HepG2 (cell line): ENCODE data around the gene TFEB. TPM values are rescaled to one million over a fixed set of nuclear protein-coding genes. Genes with fewer than 3 reads are reported as not detected.

ENCODE experiments used
- CREM ChIP-seq, 2 experiments: sonication (generic) in 1 of 2; formaldehyde crosslinking in 1 of 2; IDR thresholded peaks; 2 replicates each; pipeline versions ENCODE4 v1.4.0 to v1.6.1; 2016 to 2020; ENCODE audit warnings: antibody characterized with exemption in 1 of 2, mild to moderate bottlenecking in 1 of 2, missing genetic modification reagents in 1 of 2
- HES4 ChIP-seq: sonication (generic); formaldehyde crosslinking; IDR thresholded peaks from 2 replicates; pipeline ENCODE4 v1.9.0; 2021; ENCODE audit warnings: mild to moderate bottlenecking, missing genetic modification reagents, borderline replicate concordance
- KDM3A ChIP-seq: IDR thresholded peaks from 2 replicates; pipeline ENCODE4 v1.6.1; 2018; ENCODE audit warnings: low read depth, missing compliant biosample characterization
- MEIS2 ChIP-seq: sonication (generic); formaldehyde crosslinking; IDR thresholded peaks from 2 replicates; pipeline ENCODE4 v1.9.0; 2021; ENCODE audit warnings: mild to moderate bottlenecking, missing genetic modification reagents
- NR2C2 ChIP-seq: sonication (generic); formaldehyde crosslinking; IDR thresholded peaks from 2 replicates; pipeline ENCODE4 v1.4.0; 2020; ENCODE audit warnings: missing genetic modification reagents, mild to moderate bottlenecking, moderate library complexity, borderline replicate concordance
- RARA ChIP-seq: IDR thresholded peaks from 2 replicates; pipeline ENCODE4 v1.6.1; 2016; ENCODE audit warnings: missing genetic modification reagents, missing compliant biosample characterization
- RFXANK ChIP-seq: IDR thresholded peaks from 2 replicates; pipeline ENCODE4 v1.6.1; 2016
- SP140L ChIP-seq: sonication (generic); formaldehyde crosslinking; IDR thresholded peaks from 2 replicates; pipeline ENCODE4 v1.4.0; 2020; ENCODE audit warnings: missing genetic modification reagents, borderline replicate concordance
- XRCC5 ChIP-seq: fragments of 200-400 bp; formaldehyde crosslinking; optimal IDR thresholded peaks from 2 replicates; pipeline ENCODE3; 2017; ENCODE audit warnings: mild to moderate bottlenecking, low read length
- ZNF33A ChIP-seq: sonication (generic); formaldehyde crosslinking; IDR thresholded peaks from 2 replicates; pipeline ENCODE4 v1.5.1; 2020; ENCODE audit warnings: missing genetic modification reagents, mild to moderate bottlenecking, moderate library complexity, borderline replicate concordance
- ZNF570 ChIP-seq: sonication (generic); formaldehyde crosslinking; IDR thresholded peaks from 2 replicates; pipeline ENCODE4 v1.4.0; 2020; ENCODE audit warnings: mild to moderate bottlenecking, missing genetic modification reagents, borderline replicate concordance
- ZNF670 ChIP-seq: sonication (generic); formaldehyde crosslinking; IDR thresholded peaks from 2 replicates; pipeline ENCODE4 v1.8.0; 2022; ENCODE audit warnings: mild to moderate bottlenecking, missing genetic modification reagents, borderline replicate concordance
- ZNF782 ChIP-seq: sonication (generic); formaldehyde crosslinking; IDR thresholded peaks from 2 replicates; pipeline ENCODE4 v1.4.0; 2020; ENCODE audit warnings: missing genetic modification reagents, mild to moderate bottlenecking, borderline replicate concordance
- polyA plus RNA-seq, 8 experiments: library from polyadenylated mRNA; depleted of rRNA in 3 of 8; stranded (reverse) in 7 of 8; unstranded in 1 of 8; fragments of >200 nt; fragmentation: Illumina TruSeq in 4 of 8; extraction: Trizol in 4 of 8; gene quantifications; 2 replicates each; pipeline versions ENCODE4 v1.2.1 to v1.2.3, GENCODE V29; 2011 to 2016; ENCODE audit warnings: low read depth in 4 of 8, missing spikeins in 1 of 8, mixed read lengths in 1 of 8; ENCODE audit not compliant: insufficient read depth in 1 of 8
- total RNA-seq, 5 experiments: library from RNA; depleted of rRNA; stranded (reverse); fragments of >200 nt; fragmentation: Illumina TruSeq; extraction: Trizol; gene quantifications; 2 replicates each; pipeline ENCODE4 v1.2.3, GENCODE V29; 2016; ENCODE audit warnings: low read depth in 1 of 5
- TF ChIP-seq, protein P1 (sequence below): sonication (generic); formaldehyde crosslinking; IDR thresholded peaks from 2 replicates; pipeline ENCODE4 v1.8.1; 2023; ENCODE audit warnings: mild to moderate bottlenecking, moderate library complexity, missing genetic modification reagents
- TF ChIP-seq, protein P2 (sequence below): sonication (generic); formaldehyde crosslinking; IDR thresholded peaks from 2 replicates; pipeline ENCODE4 v1.4.0; 2020; ENCODE audit warnings: missing genetic modification reagents
- TF ChIP-seq, protein P3 (sequence below): sonication (generic); formaldehyde crosslinking; IDR thresholded peaks from 2 replicates; pipeline ENCODE4 v1.5.0; 2020; ENCODE audit warnings: missing genetic modification reagents
- TF ChIP-seq, protein P4 (sequence below): sonication (generic); formaldehyde crosslinking; IDR thresholded peaks from 2 replicates; pipeline ENCODE4 v1.5.0; 2020; ENCODE audit warnings: missing genetic modification reagents
- TF ChIP-seq, protein P5 (sequence below): sonication (generic); formaldehyde crosslinking; IDR thresholded peaks from 2 replicates; pipeline ENCODE4 v1.4.0; 2020; ENCODE audit warnings: missing genetic modification reagents

TFEB gene
- total and polyA plus RNA-seq, 2 of the 13 experiments (the other 11 are each of a cell fraction or from before 2014, with no cell fraction given) = 13.3 to 18.7 TPM

DNA sequence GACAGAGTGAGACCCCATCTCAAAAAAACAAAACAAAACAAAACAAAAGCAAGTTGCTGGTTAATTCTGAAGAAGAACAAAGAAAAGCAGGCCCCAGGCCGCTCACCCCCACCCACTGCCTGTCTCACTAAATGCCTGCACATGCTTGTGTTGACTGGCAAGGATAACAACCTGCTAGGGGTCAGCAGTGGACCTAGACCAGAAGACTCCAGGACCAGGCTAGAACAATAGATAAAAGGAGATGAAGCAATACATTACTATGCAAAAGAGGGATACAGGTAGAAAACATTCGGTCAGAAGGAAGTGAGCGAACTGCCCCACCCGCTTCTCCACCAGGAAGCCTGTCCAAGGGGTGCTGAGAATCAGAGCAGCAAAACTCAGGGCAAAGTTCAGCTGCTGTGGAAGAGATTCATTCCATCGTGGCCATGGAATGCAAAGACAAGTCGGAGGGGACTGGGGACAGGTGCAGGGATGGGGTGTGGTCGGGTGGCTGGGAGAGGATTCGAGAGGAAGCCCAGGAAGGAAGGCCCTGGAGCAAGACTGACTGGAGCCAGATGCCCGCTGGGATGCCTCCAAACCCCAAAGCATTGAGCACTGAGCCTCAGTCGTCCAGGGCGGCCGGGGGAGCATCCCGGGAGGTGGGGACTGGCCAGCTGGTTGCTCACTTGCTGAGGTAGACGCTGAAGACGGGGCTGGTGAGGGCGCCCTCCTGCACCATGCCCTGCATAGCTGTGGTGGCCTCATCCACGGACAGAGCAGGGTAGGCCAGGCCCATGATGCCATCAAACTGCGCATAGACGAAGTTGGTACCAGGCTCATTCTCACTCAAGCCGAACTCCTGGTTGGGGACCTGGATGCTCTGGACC lies 6.5 kb upstream of the TFEB start (continued):
- no peak for TF ChIP-seq MEIS2
- TF ChIP-seq KDM3A (CRISPR knock-in tag) = no peak
- peak; percentile 73 for TF ChIP-seq XRCC5
- TF ChIP-seq NR2C2 (CRISPR knock-in tag) = no peak
- no peak for TF ChIP-seq ZNF670 (CRISPR knock-in tag)
- no peak for TF ChIP-seq SP140L (CRISPR knock-in tag)
- 0 out of 2 replicates have a peak, but pooled peaks have one; percentile 29 for TF ChIP-seq RFXANK (CRISPR knock-in tag)
- TF ChIP-seq, protein P1, sequence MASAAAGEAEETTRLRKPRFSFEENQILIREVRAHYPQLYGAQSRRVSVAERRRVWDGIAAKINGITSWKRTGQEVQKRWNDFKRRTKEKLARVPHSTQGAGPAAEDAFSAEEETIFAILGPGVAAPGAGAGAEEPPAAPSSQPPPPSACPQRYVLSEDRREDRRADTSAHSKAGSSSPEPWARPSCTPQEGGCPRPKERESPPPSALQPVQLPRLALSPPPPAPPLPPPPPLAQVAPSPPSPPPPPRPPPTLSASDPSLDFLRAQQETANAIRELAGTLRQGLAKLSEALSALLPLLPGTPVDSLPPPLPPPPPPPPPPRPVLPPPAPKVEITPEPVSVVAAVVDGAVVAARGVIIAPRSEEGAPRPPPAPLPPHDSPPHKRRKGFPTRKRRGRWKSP (CRISPR knock-in tag) = peak; percentile 66; the same call in 1 of the 2 replicates
- TF ChIP-seq ZNF570 (CRISPR knock-in tag) = no peak
- TF ChIP-seq CREM (IDR thresholded peaks at IDR 0.05) = peak; percentile 50
- TF ChIP-seq CREM (CRISPR knock-in tag; IDR thresholded peaks at IDR 0.05) = no peak
- TF ChIP-seq, protein P2, sequence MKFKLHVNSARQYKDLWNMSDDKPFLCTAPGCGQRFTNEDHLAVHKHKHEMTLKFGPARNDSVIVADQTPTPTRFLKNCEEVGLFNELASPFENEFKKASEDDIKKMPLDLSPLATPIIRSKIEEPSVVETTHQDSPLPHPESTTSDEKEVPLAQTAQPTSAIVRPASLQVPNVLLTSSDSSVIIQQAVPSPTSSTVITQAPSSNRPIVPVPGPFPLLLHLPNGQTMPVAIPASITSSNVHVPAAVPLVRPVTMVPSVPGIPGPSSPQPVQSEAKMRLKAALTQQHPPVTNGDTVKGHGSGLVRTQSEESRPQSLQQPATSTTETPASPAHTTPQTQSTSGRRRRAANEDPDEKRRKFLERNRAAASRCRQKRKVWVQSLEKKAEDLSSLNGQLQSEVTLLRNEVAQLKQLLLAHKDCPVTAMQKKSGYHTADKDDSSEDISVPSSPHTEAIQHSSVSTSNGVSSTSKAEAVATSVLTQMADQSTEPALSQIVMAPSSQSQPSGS (CRISPR knock-in tag) = no peak
- TF ChIP-seq ZNF33A (CRISPR knock-in tag) = no peak
- TF ChIP-seq, protein P3, sequence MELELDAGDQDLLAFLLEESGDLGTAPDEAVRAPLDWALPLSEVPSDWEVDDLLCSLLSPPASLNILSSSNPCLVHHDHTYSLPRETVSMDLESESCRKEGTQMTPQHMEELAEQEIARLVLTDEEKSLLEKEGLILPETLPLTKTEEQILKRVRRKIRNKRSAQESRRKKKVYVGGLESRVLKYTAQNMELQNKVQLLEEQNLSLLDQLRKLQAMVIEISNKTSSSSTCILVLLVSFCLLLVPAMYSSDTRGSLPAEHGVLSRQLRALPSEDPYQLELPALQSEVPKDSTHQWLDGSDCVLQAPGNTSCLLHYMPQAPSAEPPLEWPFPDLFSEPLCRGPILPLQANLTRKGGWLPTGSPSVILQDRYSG (CRISPR knock-in tag) = no peak
- no peak for TF ChIP-seq ZNF782
- TF ChIP-seq, protein P4, sequence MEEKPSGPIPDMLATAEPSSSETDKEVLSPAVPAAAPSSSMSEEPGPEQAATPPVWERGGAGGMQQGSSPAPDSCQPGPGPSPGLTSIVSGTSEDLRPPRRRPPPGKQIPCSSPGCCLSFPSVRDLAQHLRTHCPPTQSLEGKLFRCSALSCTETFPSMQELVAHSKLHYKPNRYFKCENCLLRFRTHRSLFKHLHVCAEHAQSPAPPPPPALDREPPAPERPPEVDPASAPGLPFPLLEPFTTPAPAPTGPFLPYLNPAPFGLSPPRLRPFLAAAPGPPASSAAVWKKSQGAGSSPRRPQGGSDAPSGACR (CRISPR knock-in tag) = no peak
- peak; percentile 65; the same call in 1 of the 2 replicates for TF ChIP-seq RARA (CRISPR knock-in tag)
- TF ChIP-seq, protein P5, sequence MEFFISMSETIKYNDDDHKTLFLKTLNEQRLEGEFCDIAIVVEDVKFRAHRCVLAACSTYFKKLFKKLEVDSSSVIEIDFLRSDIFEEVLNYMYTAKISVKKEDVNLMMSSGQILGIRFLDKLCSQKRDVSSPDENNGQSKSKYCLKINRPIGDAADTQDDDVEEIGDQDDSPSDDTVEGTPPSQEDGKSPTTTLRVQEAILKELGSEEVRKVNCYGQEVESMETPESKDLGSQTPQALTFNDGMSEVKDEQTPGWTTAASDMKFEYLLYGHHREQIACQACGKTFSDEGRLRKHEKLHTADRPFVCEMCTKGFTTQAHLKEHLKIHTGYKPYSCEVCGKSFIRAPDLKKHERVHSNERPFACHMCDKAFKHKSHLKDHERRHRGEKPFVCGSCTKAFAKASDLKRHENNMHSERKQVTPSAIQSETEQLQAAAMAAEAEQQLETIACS (CRISPR knock-in tag) = no peak
- no peak for TF ChIP-seq HES4 (CRISPR knock-in tag)
